GM12864 (cell line): ENCODE measurements around the gene TRIOBP.

ENCODE experiments used
- DNase-seq: peaks from one replicate; pipeline ENCODE4 v3.0.0-alpha.2; 2011; ENCODE audit warnings: low read depth
- H3K4me3 ChIP-seq: 2 replicates; pipeline ENCODE4 v1.5.1; 2011; ENCODE audit warnings: mild to moderate bottlenecking, low read depth, low read length, control low read depth
- TF ChIP-seq, protein P1 (sequence below): IDR thresholded peaks from 2 replicates; pipeline ENCODE4 v1.5.1; 2011; ENCODE audit warnings: low read depth, mild to moderate bottlenecking, moderate library complexity, low read length, control low read depth, inconsistent platforms; ENCODE audit errors: missing control alignments

The TRIOBP gene

DNA sequence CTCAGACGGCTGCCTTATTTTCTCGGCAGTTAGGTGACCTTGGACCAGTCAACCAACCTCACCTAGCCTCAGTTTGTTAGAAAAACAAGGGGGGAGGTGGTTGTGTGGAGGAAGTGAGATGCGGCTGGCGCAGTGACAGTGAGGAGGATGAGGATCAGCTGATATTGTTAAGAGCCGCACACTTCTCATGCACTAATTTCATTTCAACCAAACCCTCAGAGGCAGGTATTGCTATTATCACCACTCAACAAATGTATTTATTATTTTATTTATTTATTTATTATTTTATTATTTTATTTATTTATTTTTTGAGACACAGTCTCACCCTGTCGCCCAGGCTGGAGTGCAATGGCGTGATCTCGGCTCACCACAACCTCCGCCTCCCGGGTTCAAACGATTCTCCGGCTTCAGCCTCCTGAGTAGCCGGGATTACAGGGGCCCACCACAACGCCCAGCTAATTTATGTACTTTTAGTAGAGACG is 19.3 kb upstream of the TRIOBP start:
- H3K4me3 ChIP-seq, result peak overlapping the region; percentile 78
- TF ChIP-seq, protein P1, sequence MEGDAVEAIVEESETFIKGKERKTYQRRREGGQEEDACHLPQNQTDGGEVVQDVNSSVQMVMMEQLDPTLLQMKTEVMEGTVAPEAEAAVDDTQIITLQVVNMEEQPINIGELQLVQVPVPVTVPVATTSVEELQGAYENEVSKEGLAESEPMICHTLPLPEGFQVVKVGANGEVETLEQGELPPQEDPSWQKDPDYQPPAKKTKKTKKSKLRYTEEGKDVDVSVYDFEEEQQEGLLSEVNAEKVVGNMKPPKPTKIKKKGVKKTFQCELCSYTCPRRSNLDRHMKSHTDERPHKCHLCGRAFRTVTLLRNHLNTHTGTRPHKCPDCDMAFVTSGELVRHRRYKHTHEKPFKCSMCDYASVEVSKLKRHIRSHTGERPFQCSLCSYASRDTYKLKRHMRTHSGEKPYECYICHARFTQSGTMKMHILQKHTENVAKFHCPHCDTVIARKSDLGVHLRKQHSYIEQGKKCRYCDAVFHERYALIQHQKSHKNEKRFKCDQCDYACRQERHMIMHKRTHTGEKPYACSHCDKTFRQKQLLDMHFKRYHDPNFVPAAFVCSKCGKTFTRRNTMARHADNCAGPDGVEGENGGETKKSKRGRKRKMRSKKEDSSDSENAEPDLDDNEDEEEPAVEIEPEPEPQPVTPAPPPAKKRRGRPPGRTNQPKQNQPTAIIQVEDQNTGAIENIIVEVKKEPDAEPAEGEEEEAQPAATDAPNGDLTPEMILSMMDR, result no peak
- DNase-seq, result no peak

DNA sequence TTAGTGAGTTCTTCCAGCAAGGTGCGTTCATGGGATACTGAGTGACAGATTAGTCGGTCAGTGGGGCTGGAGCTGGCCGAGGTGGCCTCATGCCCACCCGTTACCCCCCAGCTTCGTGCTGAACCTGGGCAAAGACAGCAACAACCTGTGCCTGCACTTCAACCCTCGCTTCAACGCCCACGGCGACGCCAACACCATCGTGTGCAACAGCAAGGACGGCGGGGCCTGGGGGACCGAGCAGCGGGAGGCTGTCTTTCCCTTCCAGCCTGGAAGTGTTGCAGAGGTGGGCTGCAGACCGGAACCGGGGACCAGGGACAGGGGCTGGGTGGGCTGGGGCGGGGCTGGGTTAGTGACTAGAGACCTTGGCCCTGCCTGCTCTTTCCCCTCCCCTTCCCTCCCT is 18.5 kb upstream of the TRIOBP start:
- TF ChIP-seq, protein P1, result no peak
- DNase-seq, result no peak
- no peak overlapping the region for H3K4me3 ChIP-seq

DNA sequence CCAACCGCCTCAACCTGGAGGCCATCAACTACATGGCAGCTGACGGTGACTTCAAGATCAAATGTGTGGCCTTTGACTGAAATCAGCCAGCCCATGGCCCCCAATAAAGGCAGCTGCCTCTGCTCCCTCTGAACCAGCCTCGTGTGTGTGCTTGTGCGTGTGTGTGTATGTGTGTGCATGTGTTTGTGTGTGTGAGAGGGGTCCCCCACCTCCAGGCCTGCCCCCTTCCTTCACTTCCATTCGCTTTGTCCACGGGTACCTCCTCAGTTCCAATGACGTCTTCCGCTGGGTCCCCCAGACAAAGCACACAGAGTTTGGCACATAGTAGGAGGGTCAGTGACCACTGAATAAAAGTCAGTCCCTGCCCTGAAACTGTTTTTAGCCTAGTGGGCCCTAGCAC is 17.2 kb upstream of the TRIOBP start:
- no peak for DNase-seq
- no peak overlapping the region for H3K4me3 ChIP-seq
- TF ChIP-seq, protein P1, result no peak

DNA sequence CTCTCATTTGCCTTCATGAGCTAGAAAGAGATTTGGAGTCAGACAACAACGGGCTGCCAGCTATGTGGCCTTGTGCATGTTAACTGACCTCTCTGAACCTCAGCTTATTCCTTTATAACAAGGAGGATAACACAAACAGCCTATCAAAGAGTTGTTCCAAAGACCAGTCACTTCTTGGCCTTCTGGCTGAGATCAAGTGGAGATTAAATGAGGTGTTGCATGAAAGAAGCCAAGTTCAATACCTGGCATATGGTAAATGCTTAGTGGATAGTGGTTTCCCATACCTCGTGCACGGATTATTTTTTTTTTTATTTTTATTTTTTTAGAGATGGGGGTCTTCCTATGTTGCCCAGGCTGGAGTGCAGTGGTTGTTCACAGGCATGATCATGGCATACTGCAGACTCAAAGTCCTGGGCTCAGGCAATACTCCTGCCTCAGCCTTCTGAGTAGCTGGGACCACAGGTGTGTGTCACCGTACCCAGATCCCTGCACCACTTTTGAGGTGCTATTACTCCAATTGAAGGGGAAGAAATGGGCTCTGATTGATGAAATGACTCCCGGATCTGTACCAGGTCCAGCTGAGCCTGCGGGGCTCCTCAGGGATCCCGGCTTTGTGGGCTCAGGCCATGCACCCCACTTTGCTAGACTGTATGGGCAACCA is 16.5 kb upstream of the TRIOBP start:
- TF ChIP-seq, protein P1, result no peak

DNA sequence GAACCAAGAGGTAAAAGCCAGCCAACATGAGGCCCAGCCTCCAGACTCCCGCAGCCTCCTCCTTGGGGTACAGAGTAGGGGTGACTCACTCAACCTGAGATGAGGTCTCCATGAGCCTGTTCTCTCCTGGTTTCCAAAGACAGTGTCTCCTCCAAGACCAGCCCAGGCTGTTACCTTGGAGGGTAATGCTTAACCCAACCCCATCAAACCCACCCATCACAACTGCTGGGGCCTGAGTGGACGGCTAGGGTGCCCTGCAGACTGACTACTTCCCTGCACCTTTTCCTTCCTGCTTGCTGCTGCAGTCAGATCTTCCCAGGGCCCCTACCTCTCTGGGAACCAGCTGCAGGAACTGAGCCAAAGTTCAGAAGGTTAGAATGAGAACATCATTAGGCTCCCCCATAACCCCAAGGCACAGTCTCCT is 15.8 kb upstream of the TRIOBP start:
- DNase-seq, result no peak
- TF ChIP-seq, protein P1, result no peak
- H3K4me3 ChIP-seq, result no peak overlapping the region

More for the DNA sequence above, 16.5 kb upstream of the TRIOBP start:
- no peak for DNase-seq
- H3K4me3 ChIP-seq, result no peak overlapping the region

DNA sequence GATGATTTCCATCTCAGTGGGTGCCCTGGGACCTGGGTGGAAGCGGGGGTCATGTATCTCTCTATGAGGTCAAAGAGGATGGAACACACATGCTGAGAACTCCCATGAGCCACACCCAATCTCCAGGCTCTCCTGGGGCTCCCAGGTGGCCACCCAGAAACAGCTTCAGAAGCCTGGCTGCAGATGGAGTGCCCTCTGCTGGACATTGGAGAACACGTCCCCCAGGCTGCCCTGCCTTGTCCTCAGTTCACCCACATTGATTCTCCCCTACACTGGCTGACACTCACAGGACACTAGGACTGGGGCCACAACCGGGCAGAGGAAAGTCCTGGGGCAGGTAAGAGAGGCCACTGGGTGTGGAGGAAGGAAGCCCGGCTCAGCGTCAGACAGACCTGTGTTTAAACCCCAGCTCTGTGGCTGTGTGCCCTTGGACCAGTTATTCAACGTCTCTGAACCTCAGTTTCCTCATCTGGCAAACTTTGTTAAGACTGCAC is 15.2 kb upstream of the TRIOBP start:
- no peak for DNase-seq
- TF ChIP-seq, protein P1, result peak; percentile 94

More for the DNA sequence above, 15.2 kb upstream of the TRIOBP start:
- no peak overlapping the region for H3K4me3 ChIP-seq
